GM19193 (cell line): ENCODE data around the gene C2orf72.

ENCODE experiments used
- POLR2A ChIP-seq: IDR thresholded peaks from 4 replicates; pipeline ENCODE4 v1.6.1; 2011; ENCODE audit not compliant: insufficient read depth, insufficient read length; ENCODE audit errors: extremely low read depth

The C2orf72 gene

DNA sequence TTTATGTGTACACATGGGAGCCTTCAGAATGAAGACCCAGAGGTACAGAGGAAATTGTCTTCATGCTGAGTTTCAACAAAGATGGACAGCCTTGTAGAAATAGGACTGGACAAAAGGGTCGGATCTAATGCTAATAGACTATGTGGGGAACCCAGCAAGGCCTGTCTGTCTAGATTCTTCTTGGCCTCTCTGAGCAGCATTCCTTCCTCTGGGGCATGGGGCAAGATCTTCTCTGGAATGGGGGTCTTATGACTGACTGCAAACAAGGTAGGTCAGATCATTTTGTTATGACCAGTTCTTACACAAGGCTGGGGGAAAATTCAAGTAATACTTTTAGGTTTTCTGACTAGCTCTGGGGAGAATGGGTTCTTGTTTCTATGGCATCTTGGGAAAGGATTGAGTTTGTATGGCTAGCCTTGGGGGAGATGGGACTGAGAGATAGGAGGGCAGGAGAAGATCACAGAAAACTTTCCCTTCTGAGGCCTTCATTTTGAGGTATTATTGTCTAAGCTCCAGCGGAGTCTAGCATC is 27.1 kb upstream of the C2orf72 start:
- TF ChIP-seq POLR2A = no peak

DNA sequence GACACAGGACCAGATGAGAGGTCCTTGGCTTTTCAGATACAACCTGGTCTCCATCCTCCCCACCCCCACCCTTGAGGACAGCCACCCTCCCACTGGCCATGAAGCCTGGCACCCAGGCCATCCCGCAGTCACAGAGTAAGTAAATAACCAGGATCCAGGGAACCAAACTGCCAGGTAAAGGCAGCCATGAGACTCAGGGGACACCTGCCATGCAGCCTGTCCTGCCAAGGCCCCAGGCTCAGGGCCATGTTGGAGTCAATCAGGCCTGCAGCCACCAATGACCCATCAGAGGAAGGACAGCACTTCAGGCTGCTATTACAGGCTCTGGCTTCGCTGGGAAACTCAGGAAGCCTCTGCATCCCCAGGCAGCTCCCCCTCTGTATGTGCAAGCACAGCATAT is 25.8 kb upstream of the C2orf72 start:
- TF ChIP-seq POLR2A = no peak

DNA sequence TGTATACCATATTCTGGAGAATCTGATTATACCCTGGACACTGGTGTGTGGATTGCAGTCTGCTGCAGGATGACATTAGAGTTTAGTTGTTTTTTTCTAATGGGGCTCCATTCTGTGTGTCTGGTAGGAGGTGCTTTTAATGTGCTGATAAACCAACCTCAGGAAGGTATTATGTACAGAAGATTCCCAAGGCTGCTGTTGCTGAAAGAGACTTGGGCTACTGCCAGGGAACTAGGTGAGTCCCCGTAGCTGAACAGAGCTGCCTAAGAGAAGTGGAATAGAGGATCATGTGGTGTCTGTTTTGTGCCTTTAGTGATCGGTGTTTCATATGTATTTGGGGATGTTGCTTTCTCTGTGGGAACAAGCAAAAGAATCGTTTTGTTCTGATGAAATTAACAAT is 24.9 kb upstream of the C2orf72 start:
- TF ChIP-seq POLR2A = no peak

DNA sequence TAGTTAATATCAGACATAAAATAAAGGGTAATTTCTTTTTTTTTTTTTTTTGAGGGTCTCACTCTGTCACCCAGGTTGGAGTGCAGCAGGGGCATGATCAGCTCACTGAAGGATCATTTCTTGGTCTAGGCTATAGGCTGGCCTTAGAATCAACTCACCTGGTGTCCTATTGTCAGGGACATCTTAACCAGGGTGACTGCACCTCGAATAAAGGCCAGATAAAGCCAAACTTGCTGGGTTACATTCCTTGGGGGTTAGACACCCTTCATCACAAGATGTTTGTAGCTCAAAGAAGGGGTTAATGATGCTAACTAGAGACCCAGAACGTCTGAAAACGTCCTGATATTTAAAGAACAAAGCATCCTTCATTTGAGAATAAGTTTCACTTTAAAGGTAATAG is 23.5 kb upstream of the C2orf72 start:
- no peak for TF ChIP-seq POLR2A

DNA sequence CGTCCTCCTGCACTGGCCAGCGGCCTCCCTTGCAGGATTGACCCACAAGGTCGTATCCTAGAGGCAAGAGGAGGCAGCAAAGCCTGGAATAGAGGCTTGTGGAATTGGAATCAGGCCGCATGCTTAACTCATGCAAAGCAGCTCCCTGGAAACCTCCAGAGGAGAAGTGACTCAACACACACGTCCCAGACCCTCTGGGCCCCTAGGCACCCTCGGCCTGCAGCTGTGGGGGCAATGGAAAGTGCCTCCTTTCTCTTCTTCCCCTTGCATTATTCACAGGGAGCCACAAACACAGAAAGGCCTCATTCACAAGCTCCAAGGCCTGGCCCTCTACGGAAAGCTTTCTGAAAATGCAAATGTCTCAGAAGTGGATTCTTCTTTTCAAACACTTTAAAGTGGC is 21.8 kb upstream of the C2orf72 start:
- TF ChIP-seq POLR2A = no peak

DNA sequence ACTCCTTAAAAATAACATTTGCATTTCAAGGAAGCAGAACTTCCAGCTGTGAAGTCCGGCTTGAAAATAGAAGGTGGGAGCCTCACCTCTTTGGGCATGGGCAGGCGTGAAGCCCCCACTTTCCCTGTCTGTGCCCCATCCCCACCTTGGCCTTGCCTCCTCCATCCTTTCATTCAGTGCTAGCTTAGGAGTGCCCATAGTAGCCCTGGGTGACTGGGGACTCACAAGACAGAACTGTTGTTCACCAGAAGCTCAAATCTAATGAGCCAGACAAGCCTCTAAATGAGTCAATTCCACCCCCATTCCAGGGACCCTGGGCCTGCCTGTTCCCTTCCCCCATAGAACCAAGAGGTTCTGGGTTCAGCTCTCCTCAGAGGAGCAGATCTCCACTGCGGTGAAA is 21.4 kb upstream of the C2orf72 start:
- no peak for TF ChIP-seq POLR2A

DNA sequence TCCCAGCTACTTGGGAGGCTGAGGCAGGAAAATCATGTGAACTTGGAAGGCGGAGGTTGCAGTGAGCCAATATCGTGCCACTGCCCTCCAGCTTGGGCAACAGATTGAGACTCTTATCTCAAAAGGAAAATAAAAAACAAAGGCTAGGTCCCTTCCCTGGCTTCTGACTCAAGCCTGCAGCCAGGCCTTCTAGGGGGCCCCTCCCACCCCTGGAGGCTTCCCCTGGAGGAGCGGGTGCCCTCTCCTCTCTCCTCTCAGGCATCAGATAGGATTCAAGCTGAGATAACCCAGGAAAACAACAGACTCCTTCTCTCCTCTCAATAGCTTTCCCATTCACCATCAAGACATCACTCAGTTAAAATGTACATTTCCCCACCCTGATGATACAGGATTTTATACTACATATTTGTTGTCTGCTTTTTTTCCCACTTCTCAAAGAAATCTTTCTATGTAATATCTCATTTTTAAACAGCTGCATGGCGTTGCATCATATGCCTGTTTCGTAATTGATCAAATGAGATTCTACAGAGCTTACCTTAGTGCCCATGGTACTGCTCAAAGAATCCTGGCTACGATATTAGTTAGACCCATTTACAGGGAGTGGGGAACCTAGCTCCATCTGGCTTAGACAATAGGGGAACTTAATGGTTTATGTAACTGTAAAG is 20.6 kb upstream of the C2orf72 start:
- no peak for TF ChIP-seq POLR2A

DNA sequence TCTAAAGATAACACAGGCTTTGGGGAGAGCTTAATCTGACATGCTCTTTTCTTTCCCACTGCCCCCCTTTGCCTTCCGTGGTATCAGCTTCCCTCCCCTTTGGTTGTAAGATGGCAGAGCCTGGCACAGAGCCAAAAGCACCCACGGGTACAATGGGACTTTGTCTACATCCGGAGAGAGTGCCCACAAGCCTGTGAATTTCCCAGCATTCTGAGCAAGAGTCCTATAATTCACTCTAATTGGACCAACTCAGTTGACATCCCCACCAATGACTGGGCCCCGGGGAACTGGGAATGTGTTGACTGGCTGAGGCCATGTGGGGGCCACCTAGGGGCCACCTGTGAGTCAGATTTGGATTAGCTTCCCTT is 20.1 kb upstream of the C2orf72 start:
- TF ChIP-seq POLR2A = no peak

DNA sequence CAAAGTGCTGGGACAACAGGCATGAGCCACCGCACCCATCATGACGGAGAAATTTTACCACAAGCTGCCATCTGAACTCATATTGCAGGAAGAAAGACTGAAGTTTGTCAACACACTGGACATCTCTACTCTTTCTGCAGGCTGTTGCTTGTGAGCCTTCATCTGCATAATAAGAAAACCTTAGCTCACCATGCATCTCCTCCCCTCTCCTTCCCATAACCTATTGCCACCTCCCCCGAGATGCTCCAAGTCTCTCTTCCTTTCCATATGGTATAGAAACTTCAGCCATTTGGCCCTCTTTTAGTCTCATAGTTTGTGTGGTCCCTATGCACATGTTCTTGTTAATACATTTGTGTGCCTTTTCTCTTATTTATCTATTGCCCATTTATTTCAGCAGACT is 19.1 kb upstream of the C2orf72 start:
- no peak for TF ChIP-seq POLR2A

DNA sequence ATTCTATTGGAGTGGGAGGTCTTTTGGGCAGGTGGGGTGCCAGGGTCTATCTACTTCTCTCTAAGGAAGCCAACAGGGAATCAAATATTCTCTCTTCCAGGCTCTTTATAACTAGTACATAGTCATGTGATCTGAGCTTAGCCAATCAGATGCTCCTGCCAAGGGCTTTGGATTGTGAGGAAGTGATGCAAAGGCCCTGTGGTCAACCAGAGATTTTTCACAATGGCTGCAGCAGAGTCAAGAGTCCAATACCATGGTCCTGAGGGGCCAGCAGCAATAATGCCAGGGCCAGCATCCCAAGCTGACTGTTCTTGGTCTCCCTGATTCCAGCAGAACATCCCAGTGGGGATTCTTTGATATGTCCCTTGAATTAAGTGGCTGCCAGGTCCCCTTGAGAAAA is 8.4 kb upstream of the C2orf72 start:
- TF ChIP-seq POLR2A = no peak

DNA sequence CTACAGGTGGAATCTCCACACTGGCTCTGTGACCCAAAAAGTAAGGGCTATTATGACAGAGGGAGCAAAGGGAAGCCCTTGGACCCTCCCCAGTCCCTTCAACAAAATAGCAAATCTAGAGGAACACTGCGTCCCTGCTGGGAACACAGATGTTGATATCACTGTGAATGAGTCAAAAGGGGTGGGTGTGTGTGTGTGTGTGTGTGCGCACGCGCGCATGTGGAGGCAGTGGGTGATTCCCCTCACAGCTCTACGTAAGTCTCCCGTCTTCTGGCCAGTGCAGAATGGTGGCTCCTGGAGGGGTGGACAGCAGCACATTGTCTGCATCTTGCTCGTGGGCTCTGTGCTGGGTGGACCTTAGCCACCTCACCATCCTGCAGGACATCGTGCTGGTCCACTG is 7.8 kb upstream of the C2orf72 start:
- no peak for TF ChIP-seq POLR2A

DNA sequence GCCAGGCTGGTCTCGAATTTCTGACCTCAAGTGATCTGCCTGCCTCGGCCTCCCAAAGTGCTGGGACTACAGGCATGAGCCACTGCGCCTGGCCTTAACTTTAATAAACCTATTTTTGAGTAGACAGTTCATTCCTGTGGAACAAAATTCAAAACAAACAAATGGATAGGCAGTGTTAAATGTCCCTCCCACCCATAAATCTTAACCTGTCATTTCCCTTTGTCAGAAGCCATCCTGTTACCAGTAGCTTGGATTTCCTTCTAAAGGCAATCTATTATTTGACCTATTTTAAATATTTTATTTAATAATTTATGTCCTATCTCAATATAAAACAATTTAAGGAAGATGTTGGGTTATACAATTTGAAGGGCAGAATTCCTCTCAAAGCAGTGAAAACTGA is 6.6 kb upstream of the C2orf72 start:
- TF ChIP-seq POLR2A = no peak

DNA sequence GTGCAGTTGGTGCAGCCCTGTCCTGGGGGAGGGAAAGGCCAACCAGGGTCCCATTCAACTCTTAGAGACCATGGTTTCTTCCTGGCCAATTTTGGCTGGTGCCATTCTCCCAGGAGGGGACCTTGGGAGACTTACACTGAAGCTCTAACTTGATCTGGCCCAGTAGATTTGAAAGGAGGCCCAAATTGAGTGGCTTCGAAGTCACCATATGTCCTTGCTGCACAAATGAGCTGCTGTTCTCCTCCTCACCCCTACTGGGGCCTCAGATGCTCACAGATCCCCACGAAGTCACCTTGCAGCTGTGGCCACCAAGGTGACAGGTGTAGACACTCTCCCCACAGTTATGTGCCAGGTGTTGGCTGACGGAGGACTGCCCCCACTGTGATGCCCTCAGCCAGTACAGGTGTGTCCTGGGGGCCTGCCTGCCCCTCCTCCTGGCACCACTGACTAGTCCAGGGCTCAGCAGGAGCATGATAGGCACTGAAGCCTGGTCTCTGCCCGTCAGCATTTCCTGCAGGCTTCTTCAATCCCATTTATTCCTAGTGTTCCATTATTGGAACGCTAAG is 4.7 kb upstream of the C2orf72 start:
- TF ChIP-seq POLR2A = no peak

DNA sequence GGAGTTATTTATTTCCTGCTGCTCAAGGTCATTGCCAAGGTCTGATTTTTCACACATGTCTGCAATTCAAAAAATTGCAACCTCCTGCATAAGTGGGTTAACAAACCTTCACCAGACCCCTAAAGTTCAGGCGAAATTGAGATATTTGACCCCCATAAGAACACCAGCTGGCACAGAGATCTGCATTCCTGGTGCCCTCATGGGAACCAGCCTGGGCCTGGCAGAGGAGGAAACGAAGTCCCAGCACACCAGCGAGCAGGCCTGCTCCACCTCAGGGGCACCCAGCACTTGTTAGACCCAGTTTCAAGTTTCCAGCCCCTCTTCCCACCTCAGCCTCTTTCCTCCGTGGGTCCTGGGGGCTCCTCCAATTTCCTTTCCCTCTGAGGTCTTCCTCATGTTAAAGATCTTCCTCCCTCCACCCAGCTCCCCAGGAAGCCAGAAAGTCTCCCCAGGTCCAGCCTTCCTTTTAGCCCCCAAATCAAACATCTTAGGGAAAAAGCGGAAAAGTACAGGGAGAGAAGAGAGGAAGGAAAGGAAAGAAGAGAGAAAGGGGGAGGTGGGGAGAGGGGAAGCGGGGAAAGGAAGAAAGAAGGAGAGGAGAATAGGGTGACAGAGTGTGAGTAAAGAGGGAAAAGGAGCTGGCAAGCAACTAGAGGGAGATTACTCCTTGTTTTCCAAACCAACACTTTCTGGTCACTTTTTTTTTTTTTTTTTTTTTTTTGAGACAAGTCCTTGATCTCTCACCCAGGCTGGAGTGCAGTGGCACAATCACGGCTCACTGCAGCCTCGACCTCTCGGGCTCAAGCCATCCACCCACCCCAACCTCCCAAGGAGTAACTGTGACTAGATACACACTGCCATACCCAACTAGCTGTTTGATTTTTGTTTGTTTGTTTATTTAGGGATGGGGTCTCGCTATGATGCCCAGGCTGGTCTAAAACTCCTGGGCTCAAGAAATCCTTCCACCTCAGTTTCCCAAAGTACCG is 3.9 kb upstream of the C2orf72 start:
- TF ChIP-seq POLR2A = no peak

DNA sequence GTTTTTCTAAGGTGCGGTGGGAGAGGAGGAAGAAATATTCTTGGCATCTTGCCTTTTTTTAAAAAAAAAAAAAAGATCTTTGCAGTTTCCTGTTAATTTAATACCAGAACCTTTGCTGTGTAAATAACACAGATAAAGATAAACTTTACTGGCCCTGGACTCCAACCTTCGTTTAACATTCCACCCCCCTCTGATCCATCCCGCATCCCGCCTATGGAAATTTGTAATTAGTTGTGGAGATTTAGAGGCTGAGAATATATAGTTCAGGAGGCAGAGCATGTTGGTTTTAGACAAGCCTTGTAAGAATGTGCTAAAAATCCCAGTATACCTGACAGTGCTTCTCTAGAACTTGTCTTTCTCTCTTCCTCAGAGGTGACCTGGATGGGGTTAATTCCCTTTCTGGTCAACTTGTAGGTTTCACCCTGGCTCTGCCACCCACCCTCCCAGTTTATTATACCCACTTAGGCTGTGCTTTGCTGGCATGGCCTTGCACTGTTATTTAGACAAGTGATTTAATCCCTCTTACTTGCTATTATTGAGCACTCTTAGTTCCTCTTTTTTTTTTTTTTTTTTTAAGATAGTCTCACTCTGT is 2.9 kb upstream of the C2orf72 start:
- no peak for TF ChIP-seq POLR2A
